GM19455 (cell line): ENCODE data around the gene ARMC12.
"Not testable (repeated sequence)": the region's sequence is repeated elsewhere in the genome, so short reads cannot be mapped to it uniquely, and the experiment has no call there.

ENCODE experiments used
- ATAC-seq: cut with Tn5 transposase; IDR thresholded peaks from one replicate; pipeline ENCODE4 v1.9.1; 2021; ENCODE audit not compliant: unreplicated experiment

Gene ARMC12

GRCh38 chr6:35731736-35732532 lies 4.9 kb upstream of the ARMC12 start:
- peak; percentile 50 for ATAC-seq

GRCh38 chr6:35733633-35734032 lies 3.2 kb upstream of the ARMC12 start:
- no peak for ATAC-seq

DNA sequence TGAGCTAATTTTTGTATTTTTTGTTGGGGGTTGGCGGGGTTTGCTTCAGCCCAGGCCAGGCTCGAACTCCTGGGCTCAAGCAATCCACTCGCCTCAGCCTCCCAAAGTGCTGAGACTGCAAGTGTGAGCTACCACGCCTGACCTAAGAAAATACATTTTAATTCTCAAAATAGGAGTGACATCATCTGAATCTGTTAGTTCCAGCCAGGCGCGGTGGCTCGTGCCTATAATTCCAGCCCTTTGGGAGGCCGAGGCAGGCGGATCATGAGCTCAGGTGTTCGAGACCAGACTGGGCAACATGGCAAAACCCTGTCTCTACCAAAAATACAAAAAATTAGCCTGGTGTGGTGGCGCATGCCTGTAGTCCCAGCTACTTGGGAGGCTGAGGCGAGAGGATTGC lies 2.5 kb upstream of the ARMC12 start:
- ATAC-seq = not testable (repeated sequence)

DNA sequence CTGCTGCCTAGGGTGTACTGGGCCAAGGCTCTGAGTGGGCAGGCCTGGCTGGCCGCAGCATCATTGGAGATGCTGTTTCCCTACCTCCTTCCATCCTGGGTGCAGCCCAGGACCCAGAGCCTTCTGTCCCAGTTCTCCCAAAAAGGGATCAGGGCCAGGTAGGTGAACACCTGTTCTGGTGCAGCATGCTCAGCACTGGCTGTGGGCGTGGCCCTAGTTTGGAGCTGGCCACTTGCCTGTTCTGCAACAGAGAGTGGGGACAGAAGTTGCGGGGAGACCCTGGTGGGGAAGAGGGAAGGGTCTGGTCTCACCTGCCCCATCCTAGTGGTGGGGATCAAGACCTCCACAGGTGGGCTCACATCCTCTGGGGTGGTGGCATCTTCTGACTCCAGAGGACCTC lies 1.4 kb upstream of the ARMC12 start:
- ATAC-seq = no peak

GRCh38 chr6:35736253-35736894 lies 458 bp upstream of the ARMC12 start:
- no peak for ATAC-seq

- no peak for ATAC-seq
Measured at GRCh38 chr6:35737413-35738211, 780 bp downstream of the ARMC12 start.

GRCh38 chr6:35739645-35740524 lies 3.1 kb downstream of the ARMC12 start:
- ATAC-seq = no peak

DNA sequence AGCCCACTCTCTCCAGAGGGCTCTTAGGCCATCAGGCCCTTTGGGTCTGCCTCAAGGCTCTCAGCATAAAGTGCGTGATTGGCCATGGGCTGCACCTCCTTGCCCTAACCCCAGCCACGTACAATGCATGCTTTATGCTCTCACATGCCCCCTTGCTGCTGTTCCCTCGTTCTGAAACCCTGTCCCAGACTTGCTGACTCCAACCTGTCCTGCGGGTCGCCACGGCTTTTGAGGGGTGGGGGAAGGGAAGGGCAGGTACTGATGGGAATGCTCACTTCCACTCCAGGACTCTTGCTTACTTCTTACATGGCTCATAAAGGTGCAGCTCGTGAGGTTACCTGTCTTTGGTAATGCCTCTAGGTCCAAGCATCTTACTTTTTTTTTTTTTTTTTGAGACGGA lies 6.0 kb downstream of the ARMC12 start:
- ATAC-seq = no peak

GRCh38 chr6:35745509-35745908 lies 8.7 kb downstream of the ARMC12 start:
- no peak for ATAC-seq

GRCh38 chr6:35746516-35746915 lies 9.7 kb downstream of the ARMC12 start:
- no peak for ATAC-seq

DNA sequence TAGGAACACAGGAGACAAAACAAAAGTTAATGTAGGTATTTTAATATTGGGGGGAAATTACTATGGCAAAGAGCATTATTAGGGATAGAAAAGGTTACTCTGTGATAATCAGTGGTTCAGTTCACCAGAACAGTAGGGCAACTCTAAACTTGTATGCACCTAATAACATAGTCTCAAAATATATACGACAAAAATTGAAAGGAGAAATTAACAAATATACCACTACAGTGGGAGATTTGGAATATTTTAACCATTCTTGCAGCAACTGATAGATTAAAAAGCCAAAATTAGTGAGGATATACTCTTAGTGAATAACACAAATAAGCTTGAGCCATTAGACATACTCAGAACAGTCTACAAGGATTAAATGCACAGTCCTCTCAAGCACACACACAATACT lies 11.0 kb downstream of the ARMC12 start:
- no peak for ATAC-seq

- no peak for ATAC-seq
Measured at GRCh38 chr6:35750557-35750956, 13.7 kb downstream of the ARMC12 start.

GRCh38 chr6:35751594-35751993 lies 14.8 kb downstream of the ARMC12 start:
- ATAC-seq = no peak

GRCh38 chr6:35752330-35752729 lies 15.5 kb downstream of the ARMC12 start:
- no peak for ATAC-seq

DNA sequence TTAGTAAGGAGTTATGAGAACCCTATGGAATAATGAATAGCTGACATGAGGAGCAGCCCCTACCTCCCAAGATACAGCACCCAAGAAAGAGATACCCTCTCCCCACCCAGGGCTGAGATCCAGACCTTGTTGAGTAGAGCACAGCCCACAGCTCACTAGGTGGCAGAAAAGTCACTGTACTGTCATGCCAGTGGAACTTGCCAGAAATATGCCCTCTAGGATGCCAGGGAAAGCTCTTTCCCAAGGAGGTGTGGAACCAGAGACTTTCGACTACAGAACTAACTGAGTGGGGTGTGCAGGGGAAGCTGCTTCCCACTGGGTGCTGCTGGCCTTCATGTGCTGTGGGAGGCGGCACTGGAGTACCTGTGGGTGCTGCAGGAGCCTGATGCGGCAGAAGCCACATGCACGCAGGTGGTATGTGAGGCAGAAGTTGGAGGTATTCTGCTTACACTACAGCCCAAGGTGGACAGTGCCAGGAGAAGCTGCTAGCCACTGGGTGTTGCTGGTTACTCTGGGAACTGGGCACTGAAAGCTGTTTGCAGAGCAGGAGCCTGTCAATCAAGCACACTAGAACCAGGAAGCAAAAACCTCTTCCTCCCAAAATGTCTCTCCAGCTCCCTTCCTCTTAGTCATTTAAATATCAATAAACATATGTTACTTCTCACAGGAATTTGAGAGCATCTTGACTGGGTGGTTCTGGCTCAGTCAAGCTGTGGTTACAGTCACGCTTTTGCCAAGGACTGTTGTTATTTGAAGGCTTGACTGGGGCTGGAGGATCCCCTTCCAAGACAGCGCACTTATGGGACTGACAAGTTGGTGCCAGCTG lies 17.8 kb downstream of the ARMC12 start:
- no peak for ATAC-seq

DNA sequence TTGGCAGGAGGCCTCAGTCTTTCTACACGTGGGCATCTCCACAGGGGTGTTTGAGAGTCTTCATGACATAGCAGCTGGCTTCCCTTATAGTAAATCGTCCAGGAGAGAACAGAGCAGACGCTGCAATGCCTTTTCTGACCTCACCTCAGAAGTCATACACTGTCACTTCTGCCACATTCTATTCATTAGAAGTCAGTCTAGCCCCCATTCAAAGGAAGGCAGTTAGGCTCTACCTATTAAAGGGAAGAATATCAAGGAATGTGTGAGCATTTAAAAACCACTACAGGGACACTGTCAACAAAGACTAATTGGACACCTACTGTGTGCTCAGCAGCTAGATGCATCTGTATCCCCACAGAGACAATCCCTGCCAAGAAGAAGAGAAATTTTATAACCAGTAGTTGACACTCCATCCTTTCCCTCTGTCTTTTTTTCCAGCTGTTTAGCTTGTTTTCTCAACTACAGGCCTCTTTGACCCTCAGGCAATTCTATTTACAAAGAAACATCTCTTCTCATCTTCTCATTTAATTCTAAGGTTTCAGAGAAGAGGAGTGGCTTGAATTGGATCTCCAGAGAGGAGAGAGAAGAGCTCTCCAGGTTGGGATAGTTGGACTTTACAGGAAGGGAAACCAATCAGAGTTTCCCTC lies 18.6 kb downstream of the ARMC12 start:
- ATAC-seq = no peak

GRCh38 chr6:35757456-35758123 lies 20.8 kb downstream of the ARMC12 start:
- ATAC-seq = no peak

DNA sequence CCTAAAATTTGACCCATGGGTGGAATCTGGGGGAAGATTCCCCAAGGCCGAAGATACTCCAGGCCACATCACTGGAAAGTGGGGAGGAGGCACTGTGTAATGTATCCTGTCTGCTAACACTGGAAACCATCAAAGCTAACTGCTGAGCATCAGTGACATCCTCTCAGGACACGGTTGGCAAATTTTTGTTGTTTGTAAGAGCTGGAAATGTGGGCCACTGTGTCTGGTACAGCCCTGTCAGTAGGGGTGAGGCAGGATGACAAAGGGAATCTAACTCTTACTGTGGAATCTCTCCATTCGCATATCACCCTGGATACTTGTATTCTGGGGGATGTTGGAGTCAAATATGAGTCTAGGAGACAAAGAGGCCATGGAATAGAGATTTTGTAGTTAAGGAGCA lies 22.6 kb downstream of the ARMC12 start:
- ATAC-seq = no peak

- ATAC-seq = no peak
Measured at GRCh38 chr6:35765739-35766138, 28.9 kb downstream of the ARMC12 start.
